Keratinocyte (primary cell): Measurements from ENCODE around the gene MUC21.

ENCODE experiments used
- EZH2 ChIP-seq: IDR thresholded peaks from one replicate; pipeline ENCODE4 v1.6.1; 2012; ENCODE audit warnings: inconsistent platforms, mild to moderate bottlenecking, low read length, moderate library complexity
- TF ChIP-seq, protein P1 (sequence below), 3 experiments: IDR thresholded peaks in 1 of 3; conservative IDR thresholded peaks in 1 of 3; optimal IDR thresholded peaks in 1 of 3; 2 replicates in 2 of 3; 3 replicates in 1 of 3; pipeline versions ENCODE3 to v1.5.1; 2011; ENCODE audit warnings: low read length in 3 of 3, mild to moderate bottlenecking in 3 of 3, moderate library complexity in 2 of 3, control low read depth in 1 of 3, inconsistent platforms in 1 of 3; ENCODE audit not compliant: insufficient read depth in 2 of 3; ENCODE audit errors: extremely low read depth in 1 of 3

DNA sequence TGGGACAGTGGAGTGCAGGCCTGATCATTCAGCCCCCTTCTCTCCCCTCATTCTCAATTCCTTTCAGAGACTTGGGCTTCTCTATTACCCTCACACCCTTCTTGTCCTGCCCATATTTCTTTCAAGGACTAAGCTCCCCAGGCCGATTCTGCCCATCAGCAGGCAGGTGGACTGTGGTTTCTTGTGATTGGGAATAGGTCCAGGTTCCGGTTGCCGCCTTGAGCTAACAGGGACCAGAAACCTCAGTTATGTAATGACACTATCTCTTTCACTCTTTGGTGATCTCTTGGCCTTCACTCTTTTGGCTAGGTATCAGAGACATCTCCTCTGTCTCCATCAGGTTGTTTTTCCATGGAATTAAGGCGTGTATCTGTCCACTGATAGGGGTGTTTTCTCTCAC lies 36.3 kb upstream of the MUC21 start:
- TF ChIP-seq, protein P1, sequence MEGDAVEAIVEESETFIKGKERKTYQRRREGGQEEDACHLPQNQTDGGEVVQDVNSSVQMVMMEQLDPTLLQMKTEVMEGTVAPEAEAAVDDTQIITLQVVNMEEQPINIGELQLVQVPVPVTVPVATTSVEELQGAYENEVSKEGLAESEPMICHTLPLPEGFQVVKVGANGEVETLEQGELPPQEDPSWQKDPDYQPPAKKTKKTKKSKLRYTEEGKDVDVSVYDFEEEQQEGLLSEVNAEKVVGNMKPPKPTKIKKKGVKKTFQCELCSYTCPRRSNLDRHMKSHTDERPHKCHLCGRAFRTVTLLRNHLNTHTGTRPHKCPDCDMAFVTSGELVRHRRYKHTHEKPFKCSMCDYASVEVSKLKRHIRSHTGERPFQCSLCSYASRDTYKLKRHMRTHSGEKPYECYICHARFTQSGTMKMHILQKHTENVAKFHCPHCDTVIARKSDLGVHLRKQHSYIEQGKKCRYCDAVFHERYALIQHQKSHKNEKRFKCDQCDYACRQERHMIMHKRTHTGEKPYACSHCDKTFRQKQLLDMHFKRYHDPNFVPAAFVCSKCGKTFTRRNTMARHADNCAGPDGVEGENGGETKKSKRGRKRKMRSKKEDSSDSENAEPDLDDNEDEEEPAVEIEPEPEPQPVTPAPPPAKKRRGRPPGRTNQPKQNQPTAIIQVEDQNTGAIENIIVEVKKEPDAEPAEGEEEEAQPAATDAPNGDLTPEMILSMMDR (optimal IDR thresholded peaks at IDR 0.05 in 1 of 3, IDR thresholded peaks at IDR 0.05 in 1 of 3, conservative IDR thresholded peaks at IDR 0.05 in 1 of 3; ENCODE audit: extremely low read depth in 1 of 3, insufficient read depth in 2 of 3, low read length in 3 of 3), result no peak
- TF ChIP-seq EZH2, result no peak
